Measurements from ENCODE around the gene DBNL. TPM values are rescaled to one million over a fixed set of nuclear protein-coding genes. Genes with fewer than 3 reads are reported as not detected.

The DBNL gene
- total RNA-seq, 1 experiment from 2014 or later = 111 TPM

DNA sequence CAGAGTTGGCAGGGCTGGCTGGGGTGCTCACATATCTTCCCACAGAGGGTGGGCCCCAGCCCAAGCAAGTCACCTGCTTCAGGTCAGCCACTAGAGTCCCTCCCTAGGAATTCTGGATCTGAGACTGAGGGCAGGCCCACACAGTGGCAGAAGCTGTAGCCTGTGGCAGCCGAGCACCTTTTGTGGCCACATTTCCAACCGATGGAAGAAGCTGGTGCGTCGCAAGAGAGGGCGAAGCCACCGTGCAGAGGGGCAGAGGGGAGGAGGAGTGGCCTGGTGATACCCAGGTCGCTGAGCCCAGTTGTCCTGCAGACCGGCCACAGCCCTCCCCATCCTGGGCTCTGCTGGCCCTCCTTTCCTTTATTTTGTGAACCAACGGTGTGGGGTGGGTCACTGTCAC lies 32.6 kb downstream of the DBNL start:
- no peaks in the 10 kb centered on the region for H3K9me3 ChIP-seq (ENCODE audit: control insufficient read depth, insufficient read depth, low read depth, low read length)
- H3K27me3 ChIP-seq (ENCODE audit: control insufficient read depth, insufficient read depth, low read length) = no peaks in the 10 kb centered on the region
- TF ChIP-seq TCF7L2 (IDR thresholded peaks at IDR 0.05; ENCODE audit: low read depth, low read length) (no peak), REST (IDR thresholded peaks at IDR 0.05; ENCODE audit: insufficient read depth in 1 of 2, low read depth in 2 of 2, low read length in 1 of 2) (no peak), SIN3A (IDR thresholded peaks at IDR 0.05; ENCODE audit: borderline replicate concordance, insufficient read depth, low read depth, low read length) (no peak), POLR2AphosphoS5 (IDR thresholded peaks at IDR 0.05; ENCODE audit: low read depth, low read length) (no peak), CTCF (IDR thresholded peaks at IDR 0.05) (no peak)
- no peak for ATAC-seq
- ChIA-PET CTCF (no interaction called here), POLR2A (no interaction called here)
- H3K27ac ChIP-seq (ENCODE audit: low read length) = no peak overlapping the region
- intact Hi-C loops (cut with micrococcal nuclease; ENCODE audit: unreplicated experiment) (no loop called here), in situ Hi-C loops (cut with HindIII; ENCODE audit: low pct_unique_long_range_greater_than_20kb, low sequenced_read_pairs) (no loop called here)
- no peak overlapping the region for H3K4me3 ChIP-seq (ENCODE audit: low read depth in 2 of 2, low read length in 2 of 2)
- no peaks in the 10 kb centered on the region; the same call in 1 of the 2 replicates for H3K36me3 ChIP-seq (ENCODE audit: control insufficient read depth, insufficient read depth, low read length)
- H3K4me1 ChIP-seq (ENCODE audit: control insufficient read depth, insufficient read depth, low read length) = peaks cover 15% of the 10 kb centered on the region; the same call in 1 of the 2 replicates
- no peak for DNase-seq (ENCODE audit: low read depth, low spot score)
- BruUV-seq (replicated peaks) = no TSS peak

DNA sequence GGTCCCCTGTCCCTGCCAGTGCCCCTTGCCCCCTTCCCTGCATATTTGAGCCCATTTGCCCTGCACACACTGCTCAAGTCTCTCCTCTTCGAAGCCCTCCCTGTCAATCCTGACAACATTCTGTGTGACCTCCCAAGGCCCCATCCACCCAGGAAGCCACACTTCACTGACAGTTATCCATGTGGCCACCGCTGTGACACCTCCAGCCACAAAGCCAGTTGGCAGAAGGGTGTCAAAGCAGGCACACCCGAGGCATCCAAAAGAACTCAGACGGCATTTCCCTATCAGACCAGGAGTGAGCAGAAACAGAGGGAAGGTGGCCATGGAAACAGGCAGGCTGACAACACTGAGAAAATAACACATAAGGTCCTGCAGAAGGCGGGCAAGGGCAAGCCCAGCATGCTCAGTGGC lies 33.2 kb downstream of the DBNL start:
- Histone ChIP-seq H3K27ac (ENCODE audit: low read length) (no peak overlapping the region), H3K36me3 (ENCODE audit: control insufficient read depth, insufficient read depth, low read length) (no peaks in the 10 kb centered on the region; the same call in 1 of the 2 replicates), H3K4me1 (ENCODE audit: control insufficient read depth, insufficient read depth, low read length) (peaks cover 11% of the 10 kb centered on the region; the same call in 1 of the 2 replicates), H3K27me3 (ENCODE audit: control insufficient read depth, insufficient read depth, low read length) (no peaks in the 10 kb centered on the region), H3K9me3 (ENCODE audit: control insufficient read depth, insufficient read depth, low read depth, low read length) (no peaks in the 10 kb centered on the region), H3K4me3 (ENCODE audit: low read depth in 2 of 2, low read length in 2 of 2) (no peak overlapping the region)
- BruUV-seq (replicated peaks) = no TSS peak
- ChIA-PET POLR2A (no interaction called here), CTCF (no interaction called here)
- in situ Hi-C loops (cut with HindIII; ENCODE audit: low pct_unique_long_range_greater_than_20kb, low sequenced_read_pairs) = no loop called here
- TF ChIP-seq SIN3A (IDR thresholded peaks at IDR 0.05; ENCODE audit: borderline replicate concordance, insufficient read depth, low read depth, low read length) (no peak), TCF7L2 (IDR thresholded peaks at IDR 0.05; ENCODE audit: low read depth, low read length) (no peak), CTCF (IDR thresholded peaks at IDR 0.05) (no peak), REST (IDR thresholded peaks at IDR 0.05; ENCODE audit: insufficient read depth in 1 of 2, low read depth in 2 of 2, low read length in 1 of 2) (no peak), POLR2AphosphoS5 (IDR thresholded peaks at IDR 0.05; ENCODE audit: low read depth, low read length) (no peak)
- intact Hi-C loops (cut with micrococcal nuclease; ENCODE audit: unreplicated experiment) = no loop called here
- DNase-seq (ENCODE audit: low read depth, low spot score) (no peak), ATAC-seq (no peak)
